Measurements from ENCODE around the gene RTKN2.
"Not testable (repeated sequence)": the region's sequence is repeated elsewhere in the genome, so short reads cannot be mapped to it uniquely, and the experiment has no call there.

The RTKN2 gene

DNA sequence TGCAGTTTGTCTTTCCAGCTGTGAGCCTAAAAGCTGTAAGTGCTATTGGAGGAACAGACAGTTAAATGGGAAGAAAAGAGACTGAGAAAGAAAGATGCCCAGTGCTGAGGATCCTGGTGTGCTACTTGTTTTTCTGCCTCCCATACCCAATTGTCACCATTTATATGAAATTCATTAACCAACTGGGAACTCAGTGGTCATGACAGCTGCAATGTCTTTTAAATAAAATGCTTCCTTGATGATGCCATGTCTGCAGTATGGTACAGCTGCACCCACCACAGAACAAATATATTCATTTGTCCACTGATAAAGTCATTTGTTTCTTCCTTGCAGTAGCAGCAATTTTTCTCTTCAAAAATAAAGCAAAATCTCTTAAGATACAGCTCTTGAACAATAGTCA is 15.6 kb upstream of the RTKN2 start:
- Histone ChIP-seq H3K27ac (ENCODE audit: low read length) (no peak overlapping the region), H3K36me3 (ENCODE audit: control insufficient read depth, insufficient read depth, low read length) (no peaks in the 10 kb centered on the region), H3K4me3 (ENCODE audit: low read length) (no peak overlapping the region), H3K9me3 (ENCODE audit: control insufficient read depth, insufficient read depth, low read length) (no peaks in the 10 kb centered on the region), H3K27me3 (ENCODE audit: control insufficient read depth, insufficient read depth, low read length) (no peaks in the 10 kb centered on the region), H3K4me1 (ENCODE audit: control insufficient read depth, insufficient read depth, low read length) (no peaks in the 10 kb centered on the region)
- DNase-seq (ENCODE audit: low read depth, low spot score), result no peak

GRCh38 chr10:62281348-62281747 is 12.7 kb upstream of the RTKN2 start:
- H3K4me1 ChIP-seq (ENCODE audit: control insufficient read depth, insufficient read depth, low read length); H3K27me3 ChIP-seq (ENCODE audit: control insufficient read depth, insufficient read depth, low read length); H3K36me3 ChIP-seq (ENCODE audit: control insufficient read depth, insufficient read depth, low read length); H3K9me3 ChIP-seq (ENCODE audit: control insufficient read depth, insufficient read depth, low read length); H3K4me3 ChIP-seq (ENCODE audit: low read length); DNase-seq (ENCODE audit: low read depth, low spot score); H3K27ac ChIP-seq (ENCODE audit: low read length): not testable (repeated sequence)
- no CpG with 5 or more reads among the region's 24 CpGs for whole genome bisulfite sequencing (ENCODE audit: insufficient coverage, insufficient read length)

- H3K4me1 ChIP-seq (ENCODE audit: control insufficient read depth, insufficient read depth, low read length); H3K27me3 ChIP-seq (ENCODE audit: control insufficient read depth, insufficient read depth, low read length); DNase-seq (ENCODE audit: low read depth, low spot score); H3K36me3 ChIP-seq (ENCODE audit: control insufficient read depth, insufficient read depth, low read length); H3K9me3 ChIP-seq (ENCODE audit: control insufficient read depth, insufficient read depth, low read length); H3K27ac ChIP-seq (ENCODE audit: low read length); H3K4me3 ChIP-seq (ENCODE audit: low read length): not testable (repeated sequence)
- no CpG with 5 or more reads among the region's 28 CpGs for WGBS (ENCODE audit: insufficient coverage, insufficient read length)
Observed at GRCh38 chr10:62280392-62280791, 11.7 kb upstream of the RTKN2 start.

- WGBS (ENCODE audit: insufficient coverage, insufficient read length), result no CpG with 5 or more reads among the region's 2 CpGs
- H3K9me3 ChIP-seq (ENCODE audit: control insufficient read depth, insufficient read depth, low read length), result no peaks in the 10 kb centered on the region
- H3K4me3 ChIP-seq (ENCODE audit: low read length), result no peak overlapping the region
- no peaks in the 10 kb centered on the region for H3K27me3 ChIP-seq (ENCODE audit: control insufficient read depth, insufficient read depth, low read length)
- no peaks in the 10 kb centered on the region for H3K36me3 ChIP-seq (ENCODE audit: control insufficient read depth, insufficient read depth, low read length)
- no peaks in the 10 kb centered on the region for H3K4me1 ChIP-seq (ENCODE audit: control insufficient read depth, insufficient read depth, low read length)
- DNase-seq (ENCODE audit: low read depth, low spot score), result no peak
- no peak overlapping the region for H3K27ac ChIP-seq (ENCODE audit: low read length)
Observed at GRCh38 chr10:62278441-62278910, 9.8 kb upstream of the RTKN2 start.

- Histone ChIP-seq H3K4me1 (ENCODE audit: control insufficient read depth, insufficient read depth, low read length) (no peaks in the 10 kb centered on the region), H3K27ac (ENCODE audit: low read length) (no peak overlapping the region), H3K27me3 (ENCODE audit: control insufficient read depth, insufficient read depth, low read length) (no peaks in the 10 kb centered on the region), H3K36me3 (ENCODE audit: control insufficient read depth, insufficient read depth, low read length) (no peaks in the 10 kb centered on the region), H3K9me3 (ENCODE audit: control insufficient read depth, insufficient read depth, low read length) (no peaks in the 10 kb centered on the region), H3K4me3 (ENCODE audit: low read length) (no peak overlapping the region)
- no peak for DNase-seq (ENCODE audit: low read depth, low spot score)
- WGBS (ENCODE audit: insufficient coverage, insufficient read length), result no CpG with 5 or more reads among the region's 1 CpG
Observed at GRCh38 chr10:62277971-62278370, 9.3 kb upstream of the RTKN2 start.

DNA sequence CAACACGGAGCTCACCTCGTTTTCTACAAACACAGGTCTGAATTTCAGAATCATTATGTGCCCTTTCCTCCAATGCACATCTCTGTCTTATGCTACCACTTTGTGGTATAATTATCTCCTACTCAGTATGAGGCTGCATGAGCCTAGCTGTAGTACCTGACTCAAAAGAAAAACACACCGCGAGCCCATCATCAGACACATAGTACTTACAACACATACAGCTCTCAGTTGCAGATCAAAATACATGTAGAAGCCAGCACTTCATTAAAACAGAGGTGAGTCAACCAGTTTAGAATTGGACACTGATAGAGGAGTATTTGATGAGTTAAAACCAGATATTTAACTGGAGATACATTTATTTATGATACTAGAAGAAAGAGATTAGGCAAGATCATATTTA is 1.4 kb upstream of the RTKN2 start:
- WGBS (ENCODE audit: insufficient coverage, insufficient read length), result no CpG with 5 or more reads among the region's 4 CpGs
- Histone ChIP-seq H3K9me3 (ENCODE audit: control insufficient read depth, insufficient read depth, low read length) (no peaks in the 10 kb centered on the region), H3K27me3 (ENCODE audit: control insufficient read depth, insufficient read depth, low read length) (no peaks in the 10 kb centered on the region; the same call in 1 of the 2 replicates), H3K4me3 (ENCODE audit: low read length) (no peak overlapping the region), H3K4me1 (ENCODE audit: control insufficient read depth, insufficient read depth, low read length) (no peaks in the 10 kb centered on the region; the same call in 1 of the 2 replicates), H3K36me3 (ENCODE audit: control insufficient read depth, insufficient read depth, low read length) (no peaks in the 10 kb centered on the region), H3K27ac (ENCODE audit: low read length) (no peak overlapping the region)
- DNase-seq (ENCODE audit: low read depth, low spot score), result no peak

DNA sequence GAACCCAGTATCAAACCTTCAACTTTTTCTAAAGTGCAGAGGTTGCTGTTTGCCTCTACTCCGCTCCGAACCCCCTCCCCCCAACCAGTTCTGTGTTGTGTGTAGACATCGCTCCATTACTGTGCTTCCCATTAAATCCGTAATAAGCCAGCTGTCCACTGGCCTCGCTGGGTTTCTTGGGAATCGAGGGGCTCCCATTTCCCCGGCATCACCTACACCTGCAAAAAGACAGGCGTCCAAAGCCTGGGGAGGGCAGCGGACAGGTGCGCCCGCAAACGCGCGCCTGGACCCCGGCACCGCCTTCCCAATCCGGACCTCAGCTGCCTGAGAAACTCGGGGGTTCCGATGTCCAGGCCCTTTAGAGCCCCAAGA is 631 bp downstream of the RTKN2 start:
- Histone ChIP-seq H3K27me3 (ENCODE audit: control insufficient read depth, insufficient read depth, low read length) (no peaks in the 10 kb centered on the region; the same call in 1 of the 2 replicates), H3K4me3 (ENCODE audit: low read length) (peak overlapping the region; percentile 58; the same call in 1 of the 2 replicates), H3K36me3 (ENCODE audit: control insufficient read depth, insufficient read depth, low read length) (no peaks in the 10 kb centered on the region), H3K27ac (ENCODE audit: low read length) (no peak overlapping the region), H3K4me1 (ENCODE audit: control insufficient read depth, insufficient read depth, low read length) (no peaks in the 10 kb centered on the region; the same call in 1 of the 2 replicates), H3K9me3 (ENCODE audit: control insufficient read depth, insufficient read depth, low read length) (no peaks in the 10 kb centered on the region)
- no peak for DNase-seq (ENCODE audit: low read depth, low spot score)
- no CpG with 5 or more reads among the region's 19 CpGs for WGBS (ENCODE audit: insufficient coverage, insufficient read length)

DNA sequence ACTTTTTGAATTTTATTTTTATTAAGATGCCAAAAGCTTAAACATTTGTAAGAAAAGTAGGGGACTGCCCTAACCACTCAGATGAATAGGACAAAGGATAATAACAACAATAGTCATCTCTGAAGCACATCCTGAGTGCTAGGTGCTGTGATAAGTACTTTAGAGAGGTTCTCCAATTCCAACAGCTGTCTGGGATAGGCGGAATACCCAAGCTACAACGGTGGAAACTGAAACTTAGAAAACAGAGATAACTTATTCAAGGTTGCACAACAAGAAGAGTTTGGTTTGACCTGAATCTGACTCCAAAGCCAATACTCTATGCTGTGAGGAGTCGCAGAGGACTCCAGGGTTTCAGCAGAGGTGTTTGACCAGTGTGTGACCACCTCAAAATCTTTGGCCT is 2.0 kb downstream of the RTKN2 start:
- Histone ChIP-seq H3K27me3 (ENCODE audit: control insufficient read depth, insufficient read depth, low read length) (no peaks in the 10 kb centered on the region; the same call in 1 of the 2 replicates), H3K36me3 (ENCODE audit: control insufficient read depth, insufficient read depth, low read length) (no peaks in the 10 kb centered on the region), H3K27ac (ENCODE audit: low read length) (no peak overlapping the region), H3K4me1 (ENCODE audit: control insufficient read depth, insufficient read depth, low read length) (no peaks in the 10 kb centered on the region; the same call in 1 of the 2 replicates), H3K4me3 (ENCODE audit: low read length) (no peak overlapping the region), H3K9me3 (ENCODE audit: control insufficient read depth, insufficient read depth, low read length) (no peaks in the 10 kb centered on the region)
- WGBS (ENCODE audit: insufficient coverage, insufficient read length), result no CpG with 5 or more reads among the region's 3 CpGs
- no peak for DNase-seq (ENCODE audit: low read depth, low spot score)

- Histone ChIP-seq H3K27ac (ENCODE audit: low read length) (no peak overlapping the region), H3K4me3 (ENCODE audit: low read length) (no peak overlapping the region), H3K9me3 (ENCODE audit: control insufficient read depth, insufficient read depth, low read length) (no peaks in the 10 kb centered on the region), H3K27me3 (ENCODE audit: control insufficient read depth, insufficient read depth, low read length) (no peaks in the 10 kb centered on the region; the same call in 1 of the 2 replicates), H3K36me3 (ENCODE audit: control insufficient read depth, insufficient read depth, low read length) (no peaks in the 10 kb centered on the region), H3K4me1 (ENCODE audit: control insufficient read depth, insufficient read depth, low read length) (no peaks in the 10 kb centered on the region; the same call in 1 of the 2 replicates)
- WGBS (ENCODE audit: insufficient coverage, insufficient read length), result no CpG with 5 or more reads among the region's 4 CpGs
- DNase-seq (ENCODE audit: low read depth, low spot score), result no peak
Observed at GRCh38 chr10:62266147-62266546, 2.5 kb downstream of the RTKN2 start.

DNA sequence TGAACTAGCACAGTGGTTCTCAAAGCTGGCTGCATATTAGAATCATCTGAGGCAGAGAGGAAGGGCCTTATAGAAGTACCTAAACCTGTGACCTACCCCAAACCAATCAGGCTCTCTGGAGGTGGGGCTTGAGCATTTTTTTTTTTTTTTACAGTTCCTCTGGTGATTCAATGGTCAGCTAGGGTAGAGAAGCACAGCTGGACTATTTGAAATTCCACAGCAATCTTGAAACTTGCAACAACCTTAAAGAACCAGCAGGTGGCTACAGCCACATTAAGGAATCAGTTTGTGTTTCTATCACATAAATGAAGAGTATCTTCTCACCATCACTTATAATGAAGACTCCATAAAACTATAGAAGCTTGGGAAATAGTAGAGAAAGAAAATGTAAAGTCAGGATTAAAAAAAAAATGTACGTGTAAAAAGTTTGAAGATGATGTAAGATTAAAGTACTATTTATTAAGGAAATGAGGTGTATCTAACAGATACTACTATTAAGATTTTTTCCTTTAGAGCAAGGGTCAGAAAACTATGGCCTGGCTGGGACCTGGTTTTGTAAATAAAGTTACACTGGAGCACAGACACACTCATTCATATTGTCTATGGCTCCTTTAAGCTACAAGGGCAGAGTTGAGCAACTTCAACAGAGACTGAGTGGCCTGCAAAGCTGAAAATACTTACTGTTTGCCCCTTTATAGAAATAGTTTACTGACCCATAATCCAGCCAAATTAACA is 3.8 kb downstream of the RTKN2 start:
- DNase-seq (ENCODE audit: low read depth, low spot score), result no peak
- Histone ChIP-seq H3K4me3 (ENCODE audit: low read length) (no peak overlapping the region), H3K36me3 (ENCODE audit: control insufficient read depth, insufficient read depth, low read length) (no peaks in the 10 kb centered on the region), H3K9me3 (ENCODE audit: control insufficient read depth, insufficient read depth, low read length) (no peaks in the 10 kb centered on the region), H3K27me3 (ENCODE audit: control insufficient read depth, insufficient read depth, low read length) (no peaks in the 10 kb centered on the region; the same call in 1 of the 2 replicates), H3K27ac (ENCODE audit: low read length) (no peak overlapping the region), H3K4me1 (ENCODE audit: control insufficient read depth, insufficient read depth, low read length) (no peaks in the 10 kb centered on the region; the same call in 1 of the 2 replicates)
- 100% methylated on average over 1 of the region's 1 CpG for WGBS (ENCODE audit: insufficient coverage, insufficient read length)

DNA sequence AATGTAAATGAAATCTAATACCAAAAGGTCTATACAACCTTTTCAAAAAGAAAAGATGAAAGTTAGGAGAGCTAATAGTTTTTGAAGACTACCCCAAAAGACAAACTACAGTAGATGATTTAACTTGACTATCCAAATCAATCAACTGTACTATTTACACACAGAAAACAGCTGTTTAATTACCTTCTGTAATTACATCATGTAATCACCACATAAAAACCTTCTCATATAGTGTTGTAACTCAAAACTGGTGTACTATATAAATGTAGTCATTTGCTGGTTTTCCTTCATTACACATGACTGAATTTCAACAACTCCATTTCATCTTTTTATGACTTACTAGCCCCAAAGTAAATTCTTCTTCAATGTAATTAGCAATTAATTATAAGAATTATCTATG is 4.5 kb downstream of the RTKN2 start:
- Histone ChIP-seq H3K27ac (ENCODE audit: low read length) (no peak overlapping the region), H3K27me3 (ENCODE audit: control insufficient read depth, insufficient read depth, low read length) (no peaks in the 10 kb centered on the region; the same call in 1 of the 2 replicates), H3K36me3 (ENCODE audit: control insufficient read depth, insufficient read depth, low read length) (no peaks in the 10 kb centered on the region), H3K9me3 (ENCODE audit: control insufficient read depth, insufficient read depth, low read length) (no peaks in the 10 kb centered on the region), H3K4me1 (ENCODE audit: control insufficient read depth, insufficient read depth, low read length) (no peaks in the 10 kb centered on the region; the same call in 1 of the 2 replicates), H3K4me3 (ENCODE audit: low read length) (no peak overlapping the region)
- DNase-seq (ENCODE audit: low read depth, low spot score), result no peak
